ENCODE results near the gene LARGE1.

The LARGE1 gene

GRCh38 chr22:33743756-33744155, 176.5 kb downstream of the LARGE1 start:
- no peak for TF ChIP-seq POLR2AphosphoS5 (IDR thresholded peaks at IDR 0.05; ENCODE audit: low read depth, low read length)
- TF ChIP-seq SIN3A (IDR thresholded peaks at IDR 0.05; ENCODE audit: borderline replicate concordance, insufficient read depth, low read length) = no peak
- TF ChIP-seq REST (IDR thresholded peaks at IDR 0.05; ENCODE audit: insufficient read depth in 1 of 2, low read depth in 2 of 2, low read length in 2 of 2) = no peak
- no peak for TF ChIP-seq FOXP2 (optimal IDR thresholded peaks at IDR 0.05; ENCODE audit: borderline replicate concordance, extremely low read depth, extremely low read length, insufficient read depth)
- TF ChIP-seq TAF1 (IDR thresholded peaks at IDR 0.05; ENCODE audit: borderline replicate concordance, insufficient read depth, low read length) = no peak

- no peak for TF ChIP-seq FOXP2 (optimal IDR thresholded peaks at IDR 0.05; ENCODE audit: borderline replicate concordance, extremely low read depth, extremely low read length, insufficient read depth)
- no peak for TF ChIP-seq SIN3A (IDR thresholded peaks at IDR 0.05; ENCODE audit: borderline replicate concordance, insufficient read depth, low read length)
- TF ChIP-seq TAF1 (IDR thresholded peaks at IDR 0.05; ENCODE audit: borderline replicate concordance, insufficient read depth, low read length) = no peak
- no peak for TF ChIP-seq POLR2AphosphoS5 (IDR thresholded peaks at IDR 0.05; ENCODE audit: low read depth, low read length)
- TF ChIP-seq REST (IDR thresholded peaks at IDR 0.05; ENCODE audit: insufficient read depth in 1 of 2, low read depth in 2 of 2, low read length in 2 of 2) = no peak
These were observed 179.3 kb downstream of the LARGE1 start for GRCh38 chr22:33741025-33741424.

- TF ChIP-seq FOXP2 (optimal IDR thresholded peaks at IDR 0.05; ENCODE audit: borderline replicate concordance, extremely low read depth, extremely low read length, insufficient read depth) (no peak), REST (IDR thresholded peaks at IDR 0.05; ENCODE audit: insufficient read depth in 1 of 2, low read depth in 2 of 2, low read length in 2 of 2) (no peak)
These were observed 180.8 kb downstream of the LARGE1 start for GRCh38 chr22:33739516-33739915.

GRCh38 chr22:33737662-33738061, 182.6 kb downstream of the LARGE1 start:
- TF ChIP-seq SIN3A (IDR thresholded peaks at IDR 0.05; ENCODE audit: borderline replicate concordance, insufficient read depth, low read length) (no peak), FOXP2 (optimal IDR thresholded peaks at IDR 0.05; ENCODE audit: borderline replicate concordance, extremely low read depth, extremely low read length, insufficient read depth) (no peak), POLR2AphosphoS5 (IDR thresholded peaks at IDR 0.05; ENCODE audit: low read depth, low read length) (no peak), REST (IDR thresholded peaks at IDR 0.05; ENCODE audit: insufficient read depth in 1 of 2, low read depth in 2 of 2, low read length in 2 of 2) (no peak), TAF1 (IDR thresholded peaks at IDR 0.05; ENCODE audit: borderline replicate concordance, insufficient read depth, low read length) (no peak)

- no peak for TF ChIP-seq FOXP2 (optimal IDR thresholded peaks at IDR 0.05; ENCODE audit: borderline replicate concordance, extremely low read depth, extremely low read length, insufficient read depth)
- TF ChIP-seq POLR2AphosphoS5 (IDR thresholded peaks at IDR 0.05; ENCODE audit: low read depth, low read length) = no peak
- no peak for TF ChIP-seq TAF1 (IDR thresholded peaks at IDR 0.05; ENCODE audit: borderline replicate concordance, insufficient read depth, low read length)
- no peak for TF ChIP-seq SIN3A (IDR thresholded peaks at IDR 0.05; ENCODE audit: borderline replicate concordance, insufficient read depth, low read length)
- TF ChIP-seq REST (IDR thresholded peaks at IDR 0.05; ENCODE audit: insufficient read depth in 1 of 2, low read depth in 2 of 2, low read length in 2 of 2) = no peak
These were observed 184.3 kb downstream of the LARGE1 start for GRCh38 chr22:33735978-33736377.
